ENCODE data around the gene SPRED2. TPM values are rescaled to one million over a fixed set of nuclear protein-coding genes. Genes with fewer than 3 reads are reported as not detected.

The SPRED2 gene
- total and polyA plus RNA-seq, 3 donors from 2014 or later: 10.0 to 14.1 (median 11.3) TPM

GRCh38 chr2:65357959-65358294 lies 74.5 kb downstream of the SPRED2 start:
- Histone ChIP-seq H3K36me3 (ENCODE audit: low read depth, missing control alignments) (no peaks in the 10 kb centered on the region), H3K9me3 (no peaks in the 10 kb centered on the region), H3K4me1 (peaks cover 4% of the 10 kb centered on the region), H3K27me3 (no peaks in the 10 kb centered on the region), H3K4me3 (no peak overlapping the region), H3K27ac (no peak overlapping the region)
- DNase-seq: no peak
- intact Hi-C loops (cut with DNase I; ENCODE audit: low total_unique reads): no loop called here
- TF ChIP-seq CTCF (IDR thresholded peaks at IDR 0.05) (no peak), POLR2A (IDR thresholded peaks at IDR 0.05) (no peak)

GRCh38 chr2:65357095-65357958 lies 75.1 kb downstream of the SPRED2 start:
- Histone ChIP-seq H3K36me3 (ENCODE audit: low read depth, missing control alignments) (no peaks in the 10 kb centered on the region), H3K9me3 (no peaks in the 10 kb centered on the region), H3K4me1 (peaks cover 4% of the 10 kb centered on the region), H3K4me3 (no peak overlapping the region), H3K27ac (no peak overlapping the region), H3K27me3 (no peaks in the 10 kb centered on the region)
- no peak for DNase-seq
- 71 to 84% methylated on average over 9 of the region's 9 CpGs for WGBS, 2 donors
- TF ChIP-seq POLR2A (IDR thresholded peaks at IDR 0.05) (no peak), CTCF (IDR thresholded peaks at IDR 0.05) (no peak)
- intact Hi-C loops (cut with DNase I; ENCODE audit: low total_unique reads): no loop called here

GRCh38 chr2:65355186-65355831 lies 77.1 kb downstream of the SPRED2 start:
- intact Hi-C loops (cut with DNase I; ENCODE audit: low total_unique reads): no loop called here
- no peak for DNase-seq
- WGBS, 2 donors: 87 to 88% methylated on average over 9 of the region's 9 CpGs
- H3K27ac ChIP-seq: no peak overlapping the region
- H3K36me3 ChIP-seq (ENCODE audit: low read depth, missing control alignments): no peaks in the 10 kb centered on the region
- peaks cover 10% of the 10 kb centered on the region for H3K4me1 ChIP-seq
- H3K27me3 ChIP-seq: no peaks in the 10 kb centered on the region
- H3K4me3 ChIP-seq: no peak overlapping the region
- H3K9me3 ChIP-seq: no peaks in the 10 kb centered on the region
- no peak for TF ChIP-seq CTCF (IDR thresholded peaks at IDR 0.05)
- no peak for TF ChIP-seq POLR2A (IDR thresholded peaks at IDR 0.05)

- intact Hi-C loops (cut with DNase I; ENCODE audit: low total_unique reads): no loop called here
- no peaks in the 10 kb centered on the region for H3K27me3 ChIP-seq
- no peaks in the 10 kb centered on the region for H3K9me3 ChIP-seq
- no peaks in the 10 kb centered on the region for H3K36me3 ChIP-seq (ENCODE audit: low read depth, missing control alignments)
- no peak for DNase-seq
- TF ChIP-seq CTCF (IDR thresholded peaks at IDR 0.05) (no peak), POLR2A (IDR thresholded peaks at IDR 0.05) (no peak)
- 96 to 99% methylated on average over 3 of the region's 3 CpGs for WGBS, 2 donors
- peaks cover 14% of the 10 kb centered on the region for H3K4me1 ChIP-seq
- H3K27ac ChIP-seq: no peak overlapping the region
- no peak overlapping the region for H3K4me3 ChIP-seq
Observed at GRCh38 chr2:65354773-65355172, 77.6 kb downstream of the SPRED2 start.

Data from testis (tissue), 3 donors.